Islet precursor cell (in vitro differentiated cells): Measurements from ENCODE around the gene C12orf75.
"Not testable (repeated sequence)": the region's sequence is repeated elsewhere in the genome, so short reads cannot be mapped to it uniquely, and the experiment has no call there.

Source experiments
- DNase-seq: peaks from one replicate; pipeline ENCODE4 v3.0.0-alpha.2; 2018

The C12orf75 gene

GRCh38 chr12:105338966-105339365 is 8.5 kb downstream of the C12orf75 start:
- DNase-seq, result no peak

GRCh38 chr12:105341010-105341409 is 10.5 kb downstream of the C12orf75 start:
- no peak for DNase-seq

GRCh38 chr12:105341620-105342019 is 11.1 kb downstream of the C12orf75 start:
- DNase-seq, result not testable (repeated sequence)

GRCh38 chr12:105342464-105342863 is 12.0 kb downstream of the C12orf75 start:
- no peak for DNase-seq

- DNase-seq, result no peak
Measured at GRCh38 chr12:105343836-105344235, 13.3 kb downstream of the C12orf75 start.

GRCh38 chr12:105347499-105347898 is 17.0 kb downstream of the C12orf75 start:
- DNase-seq, result no peak

- DNase-seq, result no peak
Measured at GRCh38 chr12:105348142-105348541, 17.7 kb downstream of the C12orf75 start.

GRCh38 chr12:105348561-105348960 is 18.1 kb downstream of the C12orf75 start:
- no peak for DNase-seq

- no peak for DNase-seq
Measured at GRCh38 chr12:105349138-105349537, 18.6 kb downstream of the C12orf75 start.

- no peak for DNase-seq
Measured at GRCh38 chr12:105351523-105351922, 21.0 kb downstream of the C12orf75 start.

- no peak for DNase-seq
Measured at GRCh38 chr12:105352052-105352451, 21.6 kb downstream of the C12orf75 start.

GRCh38 chr12:105352940-105353635 is 22.6 kb downstream of the C12orf75 start:
- no peak for DNase-seq

GRCh38 chr12:105355752-105356151 is 25.3 kb downstream of the C12orf75 start:
- DNase-seq, result no peak

GRCh38 chr12:105357162-105357691 is 26.7 kb downstream of the C12orf75 start:
- no peak for DNase-seq

- no peak for DNase-seq
Measured at GRCh38 chr12:105358789-105359188, 28.3 kb downstream of the C12orf75 start.

GRCh38 chr12:105359856-105360255 is 29.4 kb downstream of the C12orf75 start:
- no peak for DNase-seq

- DNase-seq, result no peak
Measured at GRCh38 chr12:105363890-105364289, 33.4 kb downstream of the C12orf75 start.

GRCh38 chr12:105365231-105365630 is 34.7 kb downstream of the C12orf75 start:
- no peak for DNase-seq

- no peak for DNase-seq
Measured at GRCh38 chr12:105368047-105368646, 37.7 kb downstream of the C12orf75 start.

GRCh38 chr12:105369014-105369413 is 38.5 kb downstream of the C12orf75 start:
- no peak for DNase-seq

GRCh38 chr12:105374303-105374702 is 43.8 kb downstream of the C12orf75 start:
- no peak for DNase-seq

- DNase-seq, result no peak
Measured at GRCh38 chr12:105377077-105377476, 46.6 kb downstream of the C12orf75 start.

- no peak for DNase-seq
Measured at GRCh38 chr12:105378911-105379310, 48.4 kb downstream of the C12orf75 start.
